Lower leg skin (tissue), 4 donors: Measurements from ENCODE around the gene SBNO1. TPM values are rescaled to one million over a fixed set of nuclear protein-coding genes. Genes with fewer than 3 reads are reported as not detected.
A peak's percentile ranks its signal among the peaks of the same experiment; 100 is the strongest.
"Not testable (repeated sequence)": the region's sequence is repeated elsewhere in the genome, so short reads cannot be mapped to it uniquely, and the experiment has no call there.

ENCODE experiments used
- DNase-seq, 2 donors: peaks; one replicate each; pipeline ENCODE4 v3.0.0-alpha.2; 2019; ENCODE audit warnings: low spot score in 2 of 2
- H3K4me3 ChIP-seq: fragments of 200-600 bp; sonication (generic); 2 replicates; pipeline ENCODE4 v1.5.1; 2017; ENCODE audit warnings: mild to moderate bottlenecking, low read depth; ENCODE audit not compliant: poor library complexity, severe bottlenecking
- CTCF ChIP-seq, 3 donors: fragments of 450-650 bp; IDR thresholded peaks; one replicate each; pipeline ENCODE4 v1.5.1; 2016; ENCODE audit warnings: antibody characterized with exemption in 3 of 3, mild to moderate bottlenecking in 3 of 3, moderate library complexity in 2 of 3
- POLR2A ChIP-seq, 2 donors: fragments of 450-650 bp; IDR thresholded peaks; one replicate each; pipeline ENCODE4 v1.6.1; 2016 to 2017; ENCODE audit warnings: antibody characterized with exemption in 2 of 2, mild to moderate bottlenecking in 1 of 2, moderate library complexity in 1 of 2
- WGBS, 2 donors: methylation state at CpG; one replicate each; pipeline ENCODE4 v1.1.5; 2018; 5-methylcytosine and 5-hydroxymethylcytosine counted together
- intact Hi-C: fragments of 100-400 bp; cut with DNase I; formaldehyde crosslinking; loops from one replicate; pipeline ENCODE4 v1.15.0; 2023; ENCODE audit warnings: low total_unique reads
- total RNA-seq, 4 donors: library from RNA; depleted of rRNA; stranded (reverse); fragments of >200 nt; gene quantifications; one replicate each; pipeline ENCODE4 v1.1.0, GENCODE V29; 2016

The SBNO1 gene
- total RNA-seq, 4 donors from 2014 or later = 18.6 to 22.3 (median 20.8) TPM

- TF ChIP-seq CTCF (IDR thresholded peaks at IDR 0.05) (no peak), POLR2A (IDR thresholded peaks at IDR 0.05) (no peak)
- intact Hi-C loops = no loop called here
- WGBS, 2 donors = 93 to 100% methylated on average over 5 of the region's 5 CpGs
These were observed 4.6 kb upstream of the SBNO1 start for GRCh38 chr12:123369229-123369628.

GRCh38 chr12:123368431-123368830 is 3.8 kb upstream of the SBNO1 start:
- DNase-seq, intact Hi-C loops, H3K4me3 ChIP-seq: not testable (repeated sequence)
- WGBS, 2 donors = 95 to 96% methylated on average over 7 of the region's 7 CpGs

More at GRCh38 chr12:123369229-123369628, 4.6 kb upstream of the SBNO1 start:
- DNase-seq = no peak
- H3K4me3 ChIP-seq = no peak overlapping the region

GRCh38 chr12:123367511-123367910 is 2.9 kb upstream of the SBNO1 start:
- TF ChIP-seq CTCF (IDR thresholded peaks at IDR 0.05) (no peak), POLR2A (IDR thresholded peaks at IDR 0.05) (no peak)
- intact Hi-C loops = no loop called here
- WGBS, 2 donors = 83 to 85% methylated on average over 4 of the region's 4 CpGs
- no peak for DNase-seq
- H3K4me3 ChIP-seq = no peak overlapping the region

DNA sequence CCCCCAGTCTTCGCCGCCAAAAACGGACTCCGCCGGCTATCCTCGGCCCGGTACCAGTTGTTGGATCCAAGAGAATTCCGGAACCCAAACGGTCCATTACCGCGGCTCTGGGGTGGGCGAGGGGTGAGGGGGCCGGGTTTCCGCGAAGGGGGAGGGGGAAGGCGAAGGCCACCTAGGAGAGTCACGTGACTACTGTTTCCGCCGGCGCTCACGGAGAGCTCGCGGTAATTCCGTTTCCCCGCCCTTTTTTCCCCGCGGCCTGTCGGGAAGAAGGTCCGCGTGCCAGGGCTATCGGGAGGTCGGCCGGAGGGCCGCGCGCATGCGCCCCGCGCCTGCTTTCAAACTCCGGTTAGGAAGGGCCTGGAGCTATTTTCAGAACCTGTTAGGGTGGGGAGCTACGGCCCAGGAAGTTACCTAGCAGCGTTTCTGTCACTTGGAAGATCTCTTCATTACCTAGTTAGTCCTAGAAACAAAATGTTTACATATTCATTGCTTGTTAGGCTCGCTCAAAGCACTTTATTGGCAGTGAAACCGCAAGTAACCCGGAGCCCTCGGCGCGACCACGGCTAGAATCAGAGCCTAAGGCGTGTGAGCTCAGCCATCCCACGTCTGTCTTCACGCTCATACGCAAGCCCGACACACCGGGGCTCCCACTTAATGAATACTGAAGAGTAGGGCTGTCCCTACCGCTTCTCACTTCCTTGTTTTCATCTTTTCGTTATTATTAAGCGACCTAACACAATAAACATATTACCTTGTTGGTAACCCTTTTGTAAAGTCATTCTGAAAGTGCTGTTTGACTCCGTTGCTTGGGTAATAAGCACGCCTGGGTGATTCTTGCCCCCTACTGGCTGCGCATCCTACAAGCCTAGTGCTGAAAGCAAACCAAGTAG is 624 bp upstream of the SBNO1 start:
- peak; percentile 98 to 99 for DNase-seq
- H3K4me3 ChIP-seq = peak overlapping the region; percentile 27
- TF ChIP-seq POLR2A (IDR thresholded peaks at IDR 0.05) (no peak), CTCF (IDR thresholded peaks at IDR 0.05) (peak in 1 of 3 donors; percentile 41)
- intact Hi-C loops = no loop called here
- 1% methylated on average over 42 to 46 of the region's 61 CpGs for WGBS, 2 donors

DNA sequence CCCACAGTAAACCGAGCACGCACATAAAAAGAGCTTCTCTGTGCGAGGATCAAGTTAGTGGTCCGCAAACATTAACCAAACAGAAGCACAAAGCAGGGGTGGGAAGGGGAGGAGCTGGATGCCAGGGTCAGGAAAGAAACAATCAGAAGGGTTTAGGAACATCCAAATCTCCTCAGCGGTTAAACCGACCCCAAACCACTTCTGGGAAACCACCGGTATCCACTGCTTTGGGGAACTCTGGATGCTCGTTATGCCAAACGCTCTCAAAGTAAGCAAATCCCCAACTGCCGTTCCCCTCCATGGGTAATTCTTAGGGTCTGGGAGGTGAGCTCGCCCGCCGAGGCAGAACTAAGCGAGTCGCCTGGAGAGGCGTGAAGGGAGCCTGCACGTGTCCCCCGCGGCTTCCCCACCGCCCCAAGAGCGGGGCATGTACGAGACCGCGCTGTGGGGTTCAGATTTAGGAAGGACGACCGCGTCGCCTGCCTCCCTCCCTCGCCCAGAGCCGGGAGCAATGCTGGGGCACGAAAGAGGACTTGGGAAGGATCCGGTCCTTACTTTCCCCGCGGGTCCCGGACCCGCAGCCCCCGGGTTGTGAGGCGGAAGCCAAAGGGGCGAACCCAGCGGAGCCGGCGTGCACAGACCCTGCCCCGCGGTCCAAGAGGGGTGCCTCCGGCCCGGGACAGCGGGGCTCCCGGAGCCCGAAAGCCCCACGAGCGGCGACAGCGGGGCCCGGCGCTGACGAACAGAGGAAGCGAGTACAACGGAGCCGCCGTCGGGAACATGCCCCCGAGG is 711 bp downstream of the SBNO1 start:
- H3K4me3 ChIP-seq = peak overlapping the region; percentile 89
- DNase-seq = peak in 1 of 2 donors; percentile 89
- intact Hi-C loops = no loop called here
- WGBS, 2 donors = 0% methylated on average over 26 to 59 of the region's 62 CpGs
- TF ChIP-seq POLR2A (IDR thresholded peaks at IDR 0.05) = no peak

- H3K4me3 ChIP-seq = peak overlapping the region; percentile 89
- DNase-seq = no peak
- WGBS, 2 donors = 1 to 3% methylated on average over 9 of the region's 9 CpGs
- intact Hi-C loops = no loop called here
- no peak for TF ChIP-seq POLR2A (IDR thresholded peaks at IDR 0.05)
- no peak for TF ChIP-seq CTCF (IDR thresholded peaks at IDR 0.05)
These were observed 1.3 kb downstream of the SBNO1 start for GRCh38 chr12:123363390-123363739.
